Left cardiac atrium (tissue), 4 donors: ENCODE results near the gene KLHL10. TPM values are rescaled to one million over a fixed set of nuclear protein-coding genes. Genes with fewer than 3 reads are reported as not detected.
A peak's percentile ranks its signal among the peaks of the same experiment; 100 is the strongest.
"Not testable (repeated sequence)": the region's sequence is repeated elsewhere in the genome, so short reads cannot be mapped to it uniquely, and the experiment has no call there.

Experiments used
- ATAC-seq, 2 donors: fragments of 200-7000 bp; cut with Tn5 transposase; one replicate each; pipeline ENCODE4 v1.9.1; 2020; ENCODE audit warnings: mild to moderate bottlenecking in 2 of 2, moderate library complexity in 2 of 2
- DNase-seq: peaks from one replicate; pipeline ENCODE4 v3.0.0-alpha.2; 2020
- intact Hi-C, 2 donors: fragments of 100-400 bp; cut with DNase I; formaldehyde crosslinking; loops; one replicate each; pipeline versions ENCODE4 v1.14.1 to v1.15.1; 2022 to 2023
- total RNA-seq, 2 donors: library from RNA; stranded (reverse); fragmentation: NEBNext Ultra II Directional; extraction: Animal tissue kit (Norgen Biotek cat#: 25700); gene quantifications; one replicate each; pipeline ENCODE4 v1.2.1, GENCODE V29; 2021
- donor health status: DM: no; HTN: yes; CAD: no.
- donor health status: DM: no; HTN: yes; CAD: no; lungs with severe emphysema.
- donor health status: DM: yes; HTN: yes; CAD: no.
- donor health status: Dilated cardiomyopathy.

Gene KLHL10
- total RNA-seq, 2 donors from 2014 or later: 0.18 to 0.32 TPM

GRCh38 chr17:41812381-41813151 lies 25.1 kb upstream of the KLHL10 start, which contains the start of gene FKBP10:
Gene FKBP10 (plus strand): TSS chr17:41813004. CDS start chr17:41813035, 31 bp downstream.
- DNase-seq (peak; percentile 83), ATAC-seq (peak; percentile 66 to 69)
- intact Hi-C loops: no loop called here

GRCh38 chr17:41813152-41813680 lies 24.4 kb upstream of the KLHL10 start:
- ATAC-seq: no peak
- intact Hi-C loops: no loop called here
- DNase-seq: no peak

GRCh38 chr17:41813699-41814124 lies 23.9 kb upstream of the KLHL10 start:
- intact Hi-C loops: no loop called here
- no peak for ATAC-seq
- no peak for DNase-seq

GRCh38 chr17:41814195-41814594 lies 23.4 kb upstream of the KLHL10 start:
- intact Hi-C loops: no loop called here
- no peak for ATAC-seq
- no peak for DNase-seq

- ATAC-seq (no peak), DNase-seq (no peak)
- intact Hi-C loops: no loop called here
Measured at GRCh38 chr17:41816637-41817320, 20.8 kb upstream of the KLHL10 start.

GRCh38 chr17:41818024-41818423 lies 19.6 kb upstream of the KLHL10 start:
- DNase-seq (no peak), ATAC-seq (no peak)
- intact Hi-C loops: no loop called here

- DNase-seq (no peak), ATAC-seq (no peak)
- intact Hi-C loops: no loop called here
Measured at GRCh38 chr17:41821776-41822175, 15.8 kb upstream of the KLHL10 start.

GRCh38 chr17:41822216-41823140 lies 15.1 kb upstream of the KLHL10 start:
- no peak for ATAC-seq
- DNase-seq: no peak

GRCh38 chr17:41823141-41823524 lies 14.5 kb upstream of the KLHL10 start:
- ATAC-seq (no peak), DNase-seq (no peak)
- intact Hi-C loops: no loop called here

More at GRCh38 chr17:41822216-41823140, 15.1 kb upstream of the KLHL10 start:
- intact Hi-C loops: no loop called here

- ATAC-seq: no peak
- no peak for DNase-seq
- intact Hi-C loops: no loop called here
Measured at GRCh38 chr17:41823580-41823979, 14.0 kb upstream of the KLHL10 start.

- DNase-seq (no peak), ATAC-seq (no peak)
- intact Hi-C loops: no loop called here
Measured at GRCh38 chr17:41824086-41824485, 13.5 kb upstream of the KLHL10 start.

- intact Hi-C loops: no loop called here
- ATAC-seq (no peak), DNase-seq (no peak)
Measured at GRCh38 chr17:41825175-41825845, 12.3 kb upstream of the KLHL10 start.

- intact Hi-C loops, ATAC-seq, DNase-seq: not testable (repeated sequence)
Measured at GRCh38 chr17:41829961-41830360, 7.7 kb upstream of the KLHL10 start.

- intact Hi-C loops: no loop called here
Measured at GRCh38 chr17:41835214-41835799, 2.3 kb upstream of the KLHL10 start.

GRCh38 chr17:41835800-41836549 lies 1.6 kb upstream of the KLHL10 start, which contains the start of gene NT5C3B:
Gene NT5C3B (minus strand): TSS chr17:41836232. CDS start chr17:41836193, 39 bp downstream.
- ATAC-seq: peak; percentile 95 to 96
- intact Hi-C loops: no loop called here
- DNase-seq: peak; percentile 75

More at GRCh38 chr17:41835214-41835799, 2.3 kb upstream of the KLHL10 start:
- no peak for DNase-seq
- peak; percentile 55 to 69 for ATAC-seq

GRCh38 chr17:41836550-41837196 lies 952 bp upstream of the KLHL10 start:
- DNase-seq (no peak), ATAC-seq (no peak)
- intact Hi-C loops: no loop called here

GRCh38 chr17:41839448-41839847 lies 1.8 kb downstream of the KLHL10 start:
- intact Hi-C loops, DNase-seq, ATAC-seq: not testable (repeated sequence)
